AG04450 (cell line): ENCODE results near the gene TMEM176B. TPM values are rescaled to one million over a fixed set of nuclear protein-coding genes. Genes with fewer than 3 reads are reported as not detected.

Source experiments
- CTCF ChIA-PET: fragments of 300-600, 350-600 bp; formaldehyde crosslinking; extraction: SDS; loops from one replicate; lab custom pipeline; 2022; ENCODE audit warnings: antibody characterized with exemption, inconsistent platforms; lab: Charles Lee
- POLR2A ChIA-PET: fragments of 350-600 bp; formaldehyde crosslinking; extraction: SDS; loops from one replicate; lab custom pipeline; 2021; ENCODE audit warnings: antibody characterized with exemption, inconsistent platforms; lab: Yijun Ruan, JAX
- DNase-seq: peaks from one replicate; pipeline ENCODE4 v3.0.0-alpha.2; 2011; ENCODE audit warnings: low read depth, low spot score
- H3K27ac ChIP-seq: one replicate; pipeline ENCODE4 v1.5.1; 2012; ENCODE audit warnings: low read depth, low read length, control low read depth
- H3K27me3 ChIP-seq: one replicate; pipeline ENCODE4 v1.6.0; 2012; ENCODE audit warnings: low read length; ENCODE audit not compliant: control insufficient read depth, insufficient read depth
- H3K4me3 ChIP-seq: 2 replicates; pipeline ENCODE4 v1.5.1; 2011; ENCODE audit warnings: mild to moderate bottlenecking, low read depth, low read length, control low read depth
- H3K9me3 ChIP-seq: 2 replicates; pipeline ENCODE4 v1.5.1; 2012; ENCODE audit warnings: low read length; ENCODE audit not compliant: control insufficient read depth, insufficient read depth
- polyA minus RNA-seq: library from RNA; depleted of rRNA, polyadenylated mRNA; stranded (reverse); fragments of >200 nt; gene quantifications from 2 replicates; pipeline ENCODE4 v1.2.3, GENCODE V29; 2011; rRNA and poly(A)+ RNA removed
- polyA plus RNA-seq: library from polyadenylated mRNA; depleted of rRNA; stranded (reverse); fragments of >200 nt; gene quantifications from 2 replicates; pipeline ENCODE4 v1.2.3, GENCODE V29; 2011; rRNA removed
- TF ChIP-seq, protein P1 (sequence below): IDR thresholded peaks from 2 replicates; pipeline ENCODE4 v1.5.1; 2011; ENCODE audit warnings: low read depth, low read length, control low read depth, inconsistent platforms

The TMEM176B gene
- polyA plus RNA-seq (2.4 and 3.1 TPM in 2 replicates), polyA minus RNA-seq (0.61 and 1.6 TPM in 2 replicates)

DNA sequence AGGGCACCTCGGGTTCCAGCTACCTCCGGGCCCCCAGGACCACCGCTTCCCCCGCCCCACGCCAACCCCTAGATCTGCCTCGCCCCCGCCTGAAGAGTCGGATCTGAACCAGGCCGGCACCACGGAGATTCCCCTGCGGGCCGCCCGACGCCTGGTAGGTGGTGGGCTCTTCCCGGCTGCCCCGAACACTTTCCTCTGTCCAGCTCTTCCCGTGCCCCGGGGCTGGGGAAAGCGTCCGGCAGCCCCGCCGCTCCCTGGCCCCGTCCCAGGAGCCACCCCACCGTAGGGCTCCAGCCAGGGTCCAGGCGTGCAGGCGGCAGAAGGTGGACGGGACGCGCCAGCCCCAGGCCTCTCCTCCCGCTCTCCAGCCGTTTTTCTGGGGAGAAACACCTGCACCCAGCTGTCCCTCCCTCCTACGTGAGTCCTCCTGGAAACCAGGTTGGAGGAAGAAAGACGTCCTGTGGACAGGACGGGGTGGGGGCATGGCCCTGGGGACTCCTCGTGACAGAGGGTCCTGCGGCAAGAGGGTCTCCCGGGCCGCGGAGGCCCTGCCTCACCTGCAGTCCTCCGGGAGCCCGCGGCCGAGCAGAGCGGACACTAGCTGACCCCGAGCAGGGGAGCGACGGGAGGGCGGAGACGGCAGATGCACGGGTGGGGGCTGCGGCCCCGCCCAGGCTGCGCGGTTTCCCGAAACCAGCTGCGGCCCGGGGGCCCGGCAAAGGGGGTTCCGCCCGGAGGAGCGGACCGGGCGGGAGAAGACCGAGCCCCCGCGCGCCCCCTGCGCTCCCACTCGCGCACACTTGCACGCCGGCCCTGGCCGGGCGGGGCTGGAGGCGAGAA, at the start of gene TMEM176B:
TSS of gene TMEM176B (minus strand) at position 624 of the 840 bp plus-strand sequence. CDS start 3,795 bp downstream, outside the sequence.
- POLR2A ChIA-PET: no interaction called here
- H3K9me3 ChIP-seq: no peaks in the 10 kb centered on the region; the same call in 1 of the 2 replicates
- TF ChIP-seq, protein P1, sequence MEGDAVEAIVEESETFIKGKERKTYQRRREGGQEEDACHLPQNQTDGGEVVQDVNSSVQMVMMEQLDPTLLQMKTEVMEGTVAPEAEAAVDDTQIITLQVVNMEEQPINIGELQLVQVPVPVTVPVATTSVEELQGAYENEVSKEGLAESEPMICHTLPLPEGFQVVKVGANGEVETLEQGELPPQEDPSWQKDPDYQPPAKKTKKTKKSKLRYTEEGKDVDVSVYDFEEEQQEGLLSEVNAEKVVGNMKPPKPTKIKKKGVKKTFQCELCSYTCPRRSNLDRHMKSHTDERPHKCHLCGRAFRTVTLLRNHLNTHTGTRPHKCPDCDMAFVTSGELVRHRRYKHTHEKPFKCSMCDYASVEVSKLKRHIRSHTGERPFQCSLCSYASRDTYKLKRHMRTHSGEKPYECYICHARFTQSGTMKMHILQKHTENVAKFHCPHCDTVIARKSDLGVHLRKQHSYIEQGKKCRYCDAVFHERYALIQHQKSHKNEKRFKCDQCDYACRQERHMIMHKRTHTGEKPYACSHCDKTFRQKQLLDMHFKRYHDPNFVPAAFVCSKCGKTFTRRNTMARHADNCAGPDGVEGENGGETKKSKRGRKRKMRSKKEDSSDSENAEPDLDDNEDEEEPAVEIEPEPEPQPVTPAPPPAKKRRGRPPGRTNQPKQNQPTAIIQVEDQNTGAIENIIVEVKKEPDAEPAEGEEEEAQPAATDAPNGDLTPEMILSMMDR: no peak
- no peak within 1 kb of the TSS for H3K27ac ChIP-seq
- no peak for DNase-seq
- CTCF ChIA-PET: no interaction called here
- H3K27me3 ChIP-seq: peaks cover 27% of the 10 kb centered on the region
- no peak within 1 kb of the TSS for H3K4me3 ChIP-seq

DNA sequence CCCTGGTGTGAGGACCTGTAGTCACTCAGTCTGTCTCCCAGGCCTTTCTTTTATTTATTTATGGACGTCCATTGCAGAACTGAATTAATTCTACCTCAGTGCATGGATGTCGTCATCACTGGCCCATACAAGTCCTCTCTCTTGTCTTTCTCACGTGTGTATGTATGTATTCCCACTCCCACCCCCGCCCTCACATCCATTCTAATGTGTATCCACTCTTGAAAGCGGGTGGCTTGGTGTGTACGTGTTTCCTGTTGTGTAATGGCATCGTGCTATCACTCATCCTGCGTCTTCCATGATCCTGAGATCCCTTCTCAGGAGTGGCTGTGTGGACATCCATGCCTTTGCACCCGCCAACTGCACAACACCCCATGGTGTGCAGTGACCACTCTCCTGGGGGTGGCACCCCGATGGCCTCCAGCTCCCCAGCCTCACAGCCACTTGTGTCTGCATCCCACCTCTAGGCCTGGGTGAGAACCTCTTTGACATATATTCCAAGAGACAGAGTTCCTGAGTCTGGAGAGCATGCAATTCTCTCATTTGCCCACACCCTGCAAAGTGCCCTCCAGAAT, 49.1 kb upstream of the TMEM176B start:
- no peak for DNase-seq
- TF ChIP-seq, protein P1: no peak
- H3K9me3 ChIP-seq: no peaks in the 10 kb centered on the region
- H3K4me3 ChIP-seq: no peak overlapping the region
- ChIA-PET POLR2A (no interaction called here), CTCF (no interaction called here)
- no peak overlapping the region for H3K27ac ChIP-seq
- H3K27me3 ChIP-seq: peaks cover 3% of the 10 kb centered on the region

DNA sequence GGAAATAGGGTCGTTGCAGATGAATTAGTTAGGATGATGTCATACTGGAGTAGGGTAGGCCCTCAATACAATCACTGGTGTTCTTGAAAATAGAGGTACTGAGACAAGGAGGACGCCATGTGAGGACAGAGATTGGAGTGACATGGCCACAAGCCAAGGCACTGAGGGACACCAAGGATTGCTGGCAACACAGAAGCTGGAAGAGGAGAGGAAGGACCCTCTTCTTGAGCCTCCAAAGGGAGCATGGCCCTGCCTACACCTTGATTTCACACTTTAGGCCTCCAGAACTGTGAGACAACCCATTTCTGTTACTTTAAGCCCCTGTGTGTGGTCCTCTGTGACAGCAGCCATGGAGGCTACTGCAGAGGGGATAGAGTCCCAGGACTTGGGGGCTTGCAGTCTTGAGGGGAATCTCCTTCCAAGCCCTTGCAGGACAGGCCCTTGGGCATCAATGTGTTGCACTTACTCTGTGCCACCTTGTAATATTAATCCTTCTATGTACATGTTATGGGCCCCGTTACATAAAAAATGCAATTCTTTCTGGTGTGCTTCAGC, 48.5 kb upstream of the TMEM176B start:
- DNase-seq: no peak
- H3K27ac ChIP-seq: no peak overlapping the region
- no peaks in the 10 kb centered on the region for H3K9me3 ChIP-seq
- H3K27me3 ChIP-seq: peaks cover 3% of the 10 kb centered on the region
- CTCF ChIA-PET: no interaction called here
- TF ChIP-seq, protein P1: no peak
- POLR2A ChIA-PET: no interaction called here
- H3K4me3 ChIP-seq: no peak overlapping the region

DNA sequence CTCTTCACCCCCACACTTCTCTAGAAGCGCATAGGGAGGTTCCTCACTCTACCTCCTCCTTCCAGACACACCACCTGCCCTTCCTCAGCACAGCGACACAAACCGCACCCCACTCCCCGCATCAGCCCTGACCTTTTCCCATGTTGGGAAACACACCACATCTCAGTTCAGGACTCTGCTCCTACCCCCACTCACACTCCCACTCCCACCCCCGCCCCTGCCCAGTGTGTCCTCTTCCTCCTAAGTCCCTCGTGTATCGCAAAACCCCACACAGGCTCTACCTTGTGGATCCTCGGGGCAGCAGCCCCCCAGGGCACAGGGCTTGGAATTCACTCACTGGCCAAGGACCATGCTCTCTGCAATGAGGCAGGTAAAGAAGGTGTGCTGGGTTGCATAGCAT, 47.9 kb upstream of the TMEM176B start:
- no peak overlapping the region for H3K27ac ChIP-seq
- TF ChIP-seq, protein P1: no peak
- peaks cover 3% of the 10 kb centered on the region for H3K27me3 ChIP-seq
- POLR2A ChIA-PET: no interaction called here
- DNase-seq: no peak
- no peak overlapping the region for H3K4me3 ChIP-seq
- no peaks in the 10 kb centered on the region for H3K9me3 ChIP-seq
- CTCF ChIA-PET: no interaction called here

DNA sequence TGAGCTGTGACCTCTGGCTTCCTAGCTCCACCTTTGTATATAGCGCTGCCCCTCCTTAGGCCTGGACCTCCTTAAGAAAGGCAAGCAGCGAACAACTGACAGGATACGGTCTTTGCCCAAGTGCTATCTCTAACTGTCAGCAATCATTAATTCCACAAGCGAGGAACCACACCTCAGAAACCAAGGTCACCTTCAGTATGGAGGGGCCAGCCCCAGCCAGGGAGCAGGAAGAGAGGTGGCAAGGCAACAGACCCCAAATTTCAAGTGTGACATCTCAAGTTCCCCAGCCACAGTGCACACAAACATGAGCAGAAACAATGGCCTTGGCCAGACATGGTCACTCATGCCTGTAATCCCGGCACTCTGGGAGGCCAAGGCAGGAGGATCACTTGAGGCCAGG, 47.4 kb upstream of the TMEM176B start:
- no peak for DNase-seq
- TF ChIP-seq, protein P1: no peak
- Histone ChIP-seq H3K4me3 (no peak overlapping the region), H3K9me3 (no peaks in the 10 kb centered on the region), H3K27ac (no peak overlapping the region), H3K27me3 (no peaks in the 10 kb centered on the region)
- ChIA-PET POLR2A (no interaction called here), CTCF (no interaction called here)
